Peyer's patch (tissue), 4 donors: ENCODE data around the gene PPM1G. TPM values are rescaled to one million over a fixed set of nuclear protein-coding genes. Genes with fewer than 3 reads are reported as not detected.
A peak's percentile ranks its signal among the peaks of the same experiment; 100 is the strongest.

Experiments
- DNase-seq, 3 donors: peaks; one replicate each; pipeline ENCODE4 v3.0.0-alpha.2; 2017 to 2019
- H3K27ac ChIP-seq, 4 donors: fragments of 200-600 bp; sonication (generic); one replicate each; pipeline ENCODE4 v1.5.1; 2016 to 2019
- H3K27me3 ChIP-seq, 2 donors: fragments of 200-600 bp; sonication (generic); one replicate each; pipeline ENCODE4 v1.5.1; 2019
- H3K36me3 ChIP-seq, 3 donors: fragments of 200-600 bp; sonication (generic); one replicate each; pipeline ENCODE4 v1.5.1; 2016 to 2019
- H3K4me1 ChIP-seq, 4 donors: fragments of 200-600 bp; sonication (generic); one replicate each; pipeline ENCODE4 v1.5.1; 2016 to 2019
- H3K4me3 ChIP-seq, 4 donors: fragments of 200-600 bp; sonication (generic); 1 replicate in 3 of 4; 2 replicates in 1 of 4; pipeline ENCODE4 v1.5.1; 2016 to 2019; ENCODE audit warnings: mild to moderate bottlenecking in 1 of 4
- H3K9me3 ChIP-seq, 4 donors: fragments of 200-600 bp; sonication (generic); one replicate each; pipeline ENCODE4 v1.5.1; 2016 to 2019; ENCODE audit warnings: mild to moderate bottlenecking in 1 of 4
- POLR2A ChIP-seq, 2 donors: fragments of 450-650 bp; IDR thresholded peaks; one replicate each; pipeline ENCODE4 v1.5.1; 2017; ENCODE audit warnings: antibody characterized with exemption in 2 of 2, mild to moderate bottlenecking in 2 of 2, moderate library complexity in 2 of 2
- total RNA-seq, 4 donors: library from RNA; depleted of rRNA; stranded (reverse); fragments of >200 nt; gene quantifications; one replicate each; pipeline ENCODE4 v1.1.0, GENCODE V29; 2016
- TF ChIP-seq, protein P1 (sequence below), 6 experiments: fragments of 450-650 bp in 4 of 6; fragments of 200-600 bp in 2 of 6; sonication (generic) in 1 of 6; IDR thresholded peaks; one replicate each; pipeline ENCODE4 v1.5.1; 2017 to 2019; ENCODE audit warnings: antibody characterized with exemption in 6 of 6, mild to moderate bottlenecking in 3 of 6, moderate library complexity in 1 of 6

PPM1G gene
- total RNA-seq, 4 donors from 2014 or later = 36.1 to 77.6 (median 45.5) TPM

- DNase-seq = peak; percentile 97 to 100 (median 100)
- H3K27me3 ChIP-seq = no peaks in the 10 kb centered on the region
- peak within 1 kb of the TSS; percentile 77 to 89 (median 78) for H3K4me3 ChIP-seq
- H3K27ac ChIP-seq = peak within 1 kb of the TSS; percentile 87 to 90 (median 90)
- no peaks in the 10 kb centered on the region for H3K9me3 ChIP-seq
- TF ChIP-seq, protein P1, sequence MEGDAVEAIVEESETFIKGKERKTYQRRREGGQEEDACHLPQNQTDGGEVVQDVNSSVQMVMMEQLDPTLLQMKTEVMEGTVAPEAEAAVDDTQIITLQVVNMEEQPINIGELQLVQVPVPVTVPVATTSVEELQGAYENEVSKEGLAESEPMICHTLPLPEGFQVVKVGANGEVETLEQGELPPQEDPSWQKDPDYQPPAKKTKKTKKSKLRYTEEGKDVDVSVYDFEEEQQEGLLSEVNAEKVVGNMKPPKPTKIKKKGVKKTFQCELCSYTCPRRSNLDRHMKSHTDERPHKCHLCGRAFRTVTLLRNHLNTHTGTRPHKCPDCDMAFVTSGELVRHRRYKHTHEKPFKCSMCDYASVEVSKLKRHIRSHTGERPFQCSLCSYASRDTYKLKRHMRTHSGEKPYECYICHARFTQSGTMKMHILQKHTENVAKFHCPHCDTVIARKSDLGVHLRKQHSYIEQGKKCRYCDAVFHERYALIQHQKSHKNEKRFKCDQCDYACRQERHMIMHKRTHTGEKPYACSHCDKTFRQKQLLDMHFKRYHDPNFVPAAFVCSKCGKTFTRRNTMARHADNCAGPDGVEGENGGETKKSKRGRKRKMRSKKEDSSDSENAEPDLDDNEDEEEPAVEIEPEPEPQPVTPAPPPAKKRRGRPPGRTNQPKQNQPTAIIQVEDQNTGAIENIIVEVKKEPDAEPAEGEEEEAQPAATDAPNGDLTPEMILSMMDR (IDR thresholded peaks at IDR 0.05) = peak; percentile 53 to 85 (median 71)
- peak; percentile 44 to 55 for TF ChIP-seq POLR2A (IDR thresholded peaks at IDR 0.05)
- peaks cover 0 to 60% (median 4%) of the 10 kb centered on the region in 3 donors for H3K36me3 ChIP-seq
- H3K4me1 ChIP-seq = peaks cover 0 to 27% (median 11%) of the 10 kb centered on the region in 4 donors
These were observed 39.2 kb downstream of the PPM1G start, which contains the start of the genes EIF2B4 and SNX17 for GRCh38 chr2:27370026-27370815. Gene EIF2B4 (minus strand): TSS chr2:27370338. CDS start chr2:27370314, 24 bp downstream. Gene SNX17 (plus strand): TSS chr2:27370616. CDS start chr2:27370744, 128 bp downstream.

GRCh38 chr2:27369471-27370025 is 39.8 kb downstream of the PPM1G start:
- Histone ChIP-seq H3K4me3 (peak overlapping the region; percentile 77 to 89 (median 78)), H3K27ac (peak overlapping the region; percentile 86 to 90 (median 90)), H3K9me3 (no peaks in the 10 kb centered on the region), H3K36me3 (peaks cover 0 to 60% (median 4%) of the 10 kb centered on the region in 3 donors), H3K4me1 (peaks cover 0 to 27% (median 11%) of the 10 kb centered on the region in 4 donors), H3K27me3 (no peaks in the 10 kb centered on the region)
- no peak for TF ChIP-seq POLR2A (IDR thresholded peaks at IDR 0.05)
- TF ChIP-seq, protein P1 (IDR thresholded peaks at IDR 0.05) = no peak
- peak in 1 of 3 donors; percentile 48 for DNase-seq

- H3K36me3 ChIP-seq = peaks cover 0 to 58% (median 4%) of the 10 kb centered on the region in 3 donors
- no peaks in the 10 kb centered on the region for H3K9me3 ChIP-seq
- no peak overlapping the region for H3K4me3 ChIP-seq
- no peak overlapping the region for H3K27ac ChIP-seq
- H3K4me1 ChIP-seq = peaks cover 0 to 4% (median under 1%) of the 10 kb centered on the region in 4 donors
- TF ChIP-seq, protein P1 (IDR thresholded peaks at IDR 0.05) = no peak
- TF ChIP-seq POLR2A (IDR thresholded peaks at IDR 0.05) = no peak
- no peak for DNase-seq
- H3K27me3 ChIP-seq = no peaks in the 10 kb centered on the region
These were observed 45.5 kb downstream of the PPM1G start for GRCh38 chr2:27363933-27364332.

DNA sequence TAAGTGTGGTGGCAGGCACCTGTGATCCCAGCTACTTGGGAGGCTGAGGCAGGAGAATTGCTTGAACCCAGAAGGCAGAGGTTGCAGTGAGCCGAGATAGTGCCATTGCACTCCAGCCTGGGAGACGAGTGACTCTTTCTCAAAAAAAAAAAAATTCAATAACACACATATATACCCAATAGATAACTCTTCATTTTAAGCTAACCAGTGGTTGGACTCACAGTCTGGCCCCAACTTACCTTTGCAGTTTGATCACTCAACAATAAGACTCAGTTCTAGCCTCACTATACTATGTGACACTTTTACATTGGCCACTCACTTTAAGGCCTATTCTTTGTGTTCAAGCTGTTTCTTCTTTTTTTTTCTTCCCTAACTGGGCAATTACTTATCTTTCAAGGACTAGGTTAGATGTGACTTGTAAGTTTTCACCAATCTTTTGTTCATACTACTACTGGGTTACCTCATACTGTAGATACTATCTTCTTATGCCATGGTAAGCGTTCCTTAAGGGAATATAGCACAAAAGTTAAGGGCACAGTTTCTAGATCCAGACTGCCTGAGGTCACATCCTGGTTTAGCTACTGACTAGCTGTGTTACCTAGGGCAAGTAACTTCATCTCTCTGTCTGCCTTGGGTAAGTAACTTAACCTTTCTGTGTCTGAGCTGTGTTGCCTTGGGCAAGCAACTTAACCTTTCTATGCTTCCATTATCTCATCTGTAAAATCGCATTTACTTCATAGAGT is 46.5 kb downstream of the PPM1G start:
- no peak for DNase-seq
- peaks cover 0 to 7% (median 0%) of the 10 kb centered on the region in 4 donors for H3K4me1 ChIP-seq
- H3K27ac ChIP-seq = no peak overlapping the region
- peaks cover 0 to 48% (median 4%) of the 10 kb centered on the region in 3 donors for H3K36me3 ChIP-seq
- TF ChIP-seq POLR2A (IDR thresholded peaks at IDR 0.05) = no peak
- TF ChIP-seq, protein P1 (IDR thresholded peaks at IDR 0.05) = no peak
- H3K27me3 ChIP-seq = no peaks in the 10 kb centered on the region
- no peak overlapping the region for H3K4me3 ChIP-seq
- no peaks in the 10 kb centered on the region for H3K9me3 ChIP-seq
